HCT116 (cell line): ENCODE data around the gene FKBP15. TPM values are rescaled to one million over a fixed set of nuclear protein-coding genes. Genes with fewer than 3 reads are reported as not detected.
A peak's percentile ranks its signal among the peaks of the same experiment; 100 is the strongest.

Source experiments
- ATAC-seq: fragments of 200-7000 bp; cut with Tn5 transposase; 2 replicates; pipeline ENCODE4 v1.9.1; 2020; ENCODE audit warnings: mild to moderate bottlenecking, moderate library complexity
- BruUV-seq: library from RNA; stranded (reverse); fragments of 400-500 nt; replicated peaks from 2 replicates; lab custom pipeline; 2021; lab: Mats Ljungman, UMichigan
- CTCF ChIA-PET: fragments of 300-600 bp; sonication (Branson Sonifier 250); formaldehyde crosslinking; loops from one replicate; lab custom pipeline; 2021; ENCODE audit warnings: antibody characterized with exemption; lab: Charles Lee
- POLR2A ChIA-PET: fragments of 300-600, 350-600 bp; sonication (Branson Sonifier 250); formaldehyde crosslinking; loops from one replicate; lab custom pipeline; 2021; ENCODE audit warnings: antibody characterized with exemption; lab: Charles Lee
- RAD21 ChIA-PET, 2 experiments: fragments of 300-600 bp; sonication (Branson Sonifier 250); formaldehyde crosslinking; loops; one replicate each; lab custom pipeline; 2023; ENCODE audit warnings: low total read pairs in 2 of 2; ENCODE audit not compliant: uncharacterized antibody in 2 of 2, unreplicated experiment in 2 of 2, low non-redundant PET in 1 of 2; lab: Charles Lee
- DNase-seq: peaks from one replicate; pipeline ENCODE4 v3.0.0-alpha.2; 2010; ENCODE audit warnings: low read depth, low spot score
- H2AFZ ChIP-seq: fragments of 200-600 bp; shearing (Covaris generic), sonication (generic); 2 replicates; pipeline ENCODE4 v1.6.1; 2017; ENCODE audit warnings: low read depth, mixed run types, mixed read lengths, antibody characterized with exemption, low read length; ENCODE audit not compliant: poor library complexity, severe bottlenecking
- H3K27ac ChIP-seq: 2 replicates; pipeline ENCODE4 v1.5.1; 2012; ENCODE audit warnings: low read depth, low read length
- H3K27me3 ChIP-seq: fragments of 200-600 bp; sonication (generic); 2 replicates; pipeline ENCODE4 v1.6.1; 2016; ENCODE audit warnings: mixed run types, low read length, mixed read lengths; ENCODE audit not compliant: insufficient read depth
- H3K36me3 ChIP-seq, 2 experiments: fragments of 200-500 bp in 1 of 2; fragments of 200-600 bp in 1 of 2; sonication (Bioruptor generic) in 1 of 2; sonication (generic) in 1 of 2; 2 replicates each; pipeline versions ENCODE4 v1.5.1 to v1.6.1; 2014 to 2016; ENCODE audit warnings: low read length in 2 of 2, inconsistent platforms in 1 of 2, mixed read lengths in 1 of 2, mixed run types in 1 of 2; ENCODE audit not compliant: insufficient read depth in 2 of 2, control insufficient read depth in 1 of 2
- H3K4me1 ChIP-seq, 2 experiments: fragments of 200-600 bp in 1 of 2; sonication (generic) in 1 of 2; 2 replicates each; pipeline versions ENCODE4 v1.5.1 to v1.6.1; 2012 to 2017; ENCODE audit warnings: low read length in 2 of 2, inconsistent platforms in 1 of 2, mild to moderate bottlenecking in 1 of 2, mixed read lengths in 1 of 2, mixed run types in 1 of 2, moderate library complexity in 1 of 2; ENCODE audit not compliant: insufficient read depth in 2 of 2, control insufficient read depth in 1 of 2
- H3K4me2 ChIP-seq: fragments of 200-600 bp; sonication (generic); 2 replicates; pipeline ENCODE4 v1.6.1; 2017; ENCODE audit warnings: mixed run types, low read length, mixed read lengths
- H3K4me3 ChIP-seq, 2 experiments: fragments of 200-600 bp in 1 of 2; sonication (generic) in 1 of 2; replicated peaks in 1 of 2; 2 replicates each; pipeline ENCODE4 v1.5.1; 2011 to 2016; ENCODE audit warnings: low read length in 2 of 2, control low read depth in 1 of 2, low read depth in 1 of 2, mild to moderate bottlenecking in 1 of 2, mixed read lengths in 1 of 2, mixed run types in 1 of 2
- H3K79me2 ChIP-seq: fragments of 200-600 bp; sonication (generic); 2 replicates; pipeline ENCODE4 v1.6.1; 2017; ENCODE audit warnings: mild to moderate bottlenecking, mixed run types, low read length, moderate library complexity, mixed read lengths; ENCODE audit not compliant: insufficient read depth
- H3K9ac ChIP-seq: fragments of 200-600 bp; sonication (generic); 2 replicates; pipeline ENCODE4 v1.6.1; 2016; ENCODE audit warnings: low read length, mixed read lengths
- H3K9me2 ChIP-seq: fragments of 200-600 bp; sonication (generic), shearing (Covaris generic); 2 replicates; pipeline ENCODE4 v1.6.1; 2017; ENCODE audit warnings: mixed run types, mild to moderate bottlenecking, moderate library complexity; ENCODE audit not compliant: insufficient read depth
- H3K9me3 ChIP-seq, 2 experiments: fragments of 200-500 bp in 1 of 2; fragments of 200-600 bp in 1 of 2; sonication (Bioruptor generic) in 1 of 2; sonication (generic) in 1 of 2; 2 replicates each; pipeline ENCODE4 v1.6.1; 2014 to 2017; ENCODE audit warnings: low read length in 2 of 2, mixed read lengths in 2 of 2, inconsistent platforms in 1 of 2, low read depth in 1 of 2, mild to moderate bottlenecking in 1 of 2, mixed run types in 1 of 2, moderate library complexity in 1 of 2; ENCODE audit not compliant: control insufficient read depth in 1 of 2, insufficient read depth in 1 of 2
- H4K20me1 ChIP-seq: fragments of 200-600 bp; sonication (generic), shearing (Covaris generic); 2 replicates; pipeline ENCODE4 v1.6.1; 2017; ENCODE audit warnings: mixed run types, mild to moderate bottlenecking, moderate library complexity; ENCODE audit not compliant: insufficient read depth
- ATF3 ChIP-seq: IDR thresholded peaks from 2 replicates; pipeline ENCODE4 v1.6.1; 2012
- JUND ChIP-seq: IDR thresholded peaks from 2 replicates; pipeline ENCODE4 v1.6.1; 2012
- POLR2AphosphoS5 ChIP-seq: IDR thresholded peaks from 2 replicates; pipeline ENCODE4 v1.6.1; 2011; ENCODE audit warnings: mild to moderate bottlenecking, low read depth, low read length, moderate library complexity
- RAD21 ChIP-seq: IDR thresholded peaks from 2 replicates; pipeline ENCODE4 v1.6.1; 2012; ENCODE audit warnings: low read depth, mild to moderate bottlenecking
- YY1 ChIP-seq: IDR thresholded peaks from 2 replicates; pipeline ENCODE4 v1.6.1; 2011; ENCODE audit warnings: low read length, low read depth, moderate library complexity, mild to moderate bottlenecking; ENCODE audit not compliant: insufficient replicate concordance; ENCODE audit errors: extremely low read depth
- ZFX ChIP-seq: fragments of 450-650 bp; IDR thresholded peaks from 2 replicates; pipeline ENCODE4 v1.6.1; 2017
- ZNF274 ChIP-seq: fragments of 200-500 bp; sonication (Bioruptor generic); IDR thresholded peaks from 2 replicates; pipeline ENCODE4 v1.6.1; 2014; ENCODE audit warnings: mild to moderate bottlenecking, low read depth, low read length, inconsistent platforms
- intact Hi-C: fragments of 100-400 bp; cut with micrococcal nuclease; formaldehyde crosslinking; loops from 2 replicates; pipeline ENCODE4 v1.10.0; 2022
- total RNA-seq: library from RNA; stranded (reverse); gene quantifications from one replicate; pipeline ENCODE4 v1.2.1, GENCODE V29; 2021; ENCODE audit not compliant: unreplicated experiment
- TF ChIP-seq, protein P1 (sequence below): IDR thresholded peaks from 2 replicates; pipeline ENCODE4 v1.6.1; 2012; ENCODE audit warnings: low read depth
- TF ChIP-seq, protein P2 (sequence below), 3 experiments: fragments of 200-600 bp in 1 of 3; sonication (generic) in 1 of 3; IDR thresholded peaks in 2 of 3; conservative IDR thresholded peaks in 1 of 3; 2 replicates each; pipeline ENCODE4 v1.5.1; 2012 to 2017; ENCODE audit warnings: low read depth in 2 of 3, low read length in 2 of 3, antibody characterized with exemption in 1 of 3, borderline replicate concordance in 1 of 3, control low read depth in 1 of 3, mild to moderate bottlenecking in 1 of 3, mixed read lengths in 1 of 3, mixed run types in 1 of 3, moderate library complexity in 1 of 3; ENCODE audit not compliant: insufficient read depth in 1 of 3

The FKBP15 gene
- total RNA-seq, 1 experiment from 2014 or later: 13.8 TPM

DNA sequence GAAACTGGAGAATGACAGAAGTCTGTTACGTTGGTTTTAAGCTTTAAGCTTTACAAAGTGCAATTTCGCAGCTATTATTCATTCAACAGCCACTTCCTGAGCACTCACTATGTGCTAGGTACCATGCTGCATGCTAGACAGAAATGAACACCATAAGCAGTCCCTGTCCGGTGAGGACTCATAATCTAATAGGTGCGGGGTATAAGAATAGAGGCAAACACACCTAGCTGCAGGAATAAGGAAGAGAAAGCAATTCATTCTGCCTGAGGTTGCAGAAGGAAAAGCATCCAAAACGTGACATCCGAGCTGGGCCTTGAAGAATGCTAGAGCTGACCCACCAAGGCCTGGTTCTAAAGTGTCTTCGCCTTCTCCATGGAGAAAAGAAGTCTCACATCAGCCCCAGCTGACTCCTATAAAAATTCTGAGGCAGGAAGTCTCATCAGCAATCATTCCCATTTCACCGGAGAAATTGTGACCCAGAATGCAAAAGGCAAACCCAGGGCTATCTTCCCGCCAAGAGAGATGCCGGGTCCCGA, 542 bp downstream of the FKBP15 start (continued):
- TF ChIP-seq, protein P1, sequence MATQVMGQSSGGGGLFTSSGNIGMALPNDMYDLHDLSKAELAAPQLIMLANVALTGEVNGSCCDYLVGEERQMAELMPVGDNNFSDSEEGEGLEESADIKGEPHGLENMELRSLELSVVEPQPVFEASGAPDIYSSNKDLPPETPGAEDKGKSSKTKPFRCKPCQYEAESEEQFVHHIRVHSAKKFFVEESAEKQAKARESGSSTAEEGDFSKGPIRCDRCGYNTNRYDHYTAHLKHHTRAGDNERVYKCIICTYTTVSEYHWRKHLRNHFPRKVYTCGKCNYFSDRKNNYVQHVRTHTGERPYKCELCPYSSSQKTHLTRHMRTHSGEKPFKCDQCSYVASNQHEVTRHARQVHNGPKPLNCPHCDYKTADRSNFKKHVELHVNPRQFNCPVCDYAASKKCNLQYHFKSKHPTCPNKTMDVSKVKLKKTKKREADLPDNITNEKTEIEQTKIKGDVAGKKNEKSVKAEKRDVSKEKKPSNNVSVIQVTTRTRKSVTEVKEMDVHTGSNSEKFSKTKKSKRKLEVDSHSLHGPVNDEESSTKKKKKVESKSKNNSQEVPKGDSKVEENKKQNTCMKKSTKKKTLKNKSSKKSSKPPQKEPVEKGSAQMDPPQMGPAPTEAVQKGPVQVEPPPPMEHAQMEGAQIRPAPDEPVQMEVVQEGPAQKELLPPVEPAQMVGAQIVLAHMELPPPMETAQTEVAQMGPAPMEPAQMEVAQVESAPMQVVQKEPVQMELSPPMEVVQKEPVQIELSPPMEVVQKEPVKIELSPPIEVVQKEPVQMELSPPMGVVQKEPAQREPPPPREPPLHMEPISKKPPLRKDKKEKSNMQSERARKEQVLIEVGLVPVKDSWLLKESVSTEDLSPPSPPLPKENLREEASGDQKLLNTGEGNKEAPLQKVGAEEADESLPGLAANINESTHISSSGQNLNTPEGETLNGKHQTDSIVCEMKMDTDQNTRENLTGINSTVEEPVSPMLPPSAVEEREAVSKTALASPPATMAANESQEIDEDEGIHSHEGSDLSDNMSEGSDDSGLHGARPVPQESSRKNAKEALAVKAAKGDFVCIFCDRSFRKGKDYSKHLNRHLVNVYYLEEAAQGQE: no peak
- TF ChIP-seq, protein P2, sequence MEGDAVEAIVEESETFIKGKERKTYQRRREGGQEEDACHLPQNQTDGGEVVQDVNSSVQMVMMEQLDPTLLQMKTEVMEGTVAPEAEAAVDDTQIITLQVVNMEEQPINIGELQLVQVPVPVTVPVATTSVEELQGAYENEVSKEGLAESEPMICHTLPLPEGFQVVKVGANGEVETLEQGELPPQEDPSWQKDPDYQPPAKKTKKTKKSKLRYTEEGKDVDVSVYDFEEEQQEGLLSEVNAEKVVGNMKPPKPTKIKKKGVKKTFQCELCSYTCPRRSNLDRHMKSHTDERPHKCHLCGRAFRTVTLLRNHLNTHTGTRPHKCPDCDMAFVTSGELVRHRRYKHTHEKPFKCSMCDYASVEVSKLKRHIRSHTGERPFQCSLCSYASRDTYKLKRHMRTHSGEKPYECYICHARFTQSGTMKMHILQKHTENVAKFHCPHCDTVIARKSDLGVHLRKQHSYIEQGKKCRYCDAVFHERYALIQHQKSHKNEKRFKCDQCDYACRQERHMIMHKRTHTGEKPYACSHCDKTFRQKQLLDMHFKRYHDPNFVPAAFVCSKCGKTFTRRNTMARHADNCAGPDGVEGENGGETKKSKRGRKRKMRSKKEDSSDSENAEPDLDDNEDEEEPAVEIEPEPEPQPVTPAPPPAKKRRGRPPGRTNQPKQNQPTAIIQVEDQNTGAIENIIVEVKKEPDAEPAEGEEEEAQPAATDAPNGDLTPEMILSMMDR (IDR thresholded peaks at IDR 0.05 in 2 of 3, conservative IDR thresholded peaks at IDR 0.05 in 1 of 3; ENCODE audit: borderline replicate concordance in 1 of 3, insufficient read depth in 1 of 3, low read depth in 2 of 3, low read length in 2 of 3): no peak

DNA sequence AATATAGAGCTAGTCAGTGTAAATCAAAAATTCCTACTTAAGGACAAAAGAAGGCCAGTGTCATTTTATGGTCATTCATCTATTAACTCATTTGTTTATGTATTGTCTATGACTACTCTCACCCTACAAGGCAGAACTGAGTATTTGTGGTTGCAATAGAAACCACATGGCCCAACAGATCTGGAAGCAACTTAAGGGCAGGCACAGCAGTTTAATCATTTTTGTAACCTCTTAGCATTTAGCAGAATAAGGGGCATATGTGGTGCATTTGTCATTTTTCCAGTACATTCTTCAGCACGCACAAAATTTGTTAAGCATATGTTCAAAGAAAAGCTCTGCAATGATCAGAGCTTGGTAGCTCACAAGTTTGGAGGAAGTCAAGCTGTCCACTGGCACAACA, 1.1 kb downstream of the FKBP15 start:
- H3K79me2 ChIP-seq: peaks cover 73% of the 10 kb centered on the region
- ChIA-PET CTCF (no interaction called here), POLR2A (interaction anchor here (2.5 kb wide), 1 partner anchor 55 kb away, joined by 11 read pairs; the partner anchor contains the start of genes CDC26 and PRPF4), RAD21 (no interaction called here)
- DNase-seq (no peak), ATAC-seq (no peak)
- peaks cover 2 to 25% of the 10 kb centered on the region in 2 experiments; a peak in 3 of 4 replicates for H3K4me1 ChIP-seq
- no TSS peak for BruUV-seq
- no peaks in the 10 kb centered on the region for H3K9me3 ChIP-seq
- H3K27ac ChIP-seq: no peak overlapping the region
- no peak for TF ChIP-seq ZFX
- no peak for TF ChIP-seq RAD21
- no peak for TF ChIP-seq ATF3
- no peak for TF ChIP-seq YY1
- TF ChIP-seq POLR2AphosphoS5: no peak
- TF ChIP-seq ZNF274: no peak
- no peak for TF ChIP-seq JUND
- H3K36me3 ChIP-seq: no peaks in the 10 kb centered on the region
- H3K4me2 ChIP-seq: peak overlapping the region; percentile 92
- H4K20me1 ChIP-seq: no peaks in the 10 kb centered on the region
- no peaks in the 10 kb centered on the region for H3K9me2 ChIP-seq
- peak overlapping the region; percentile 81 to 84 for H3K4me3 ChIP-seq
- H2AFZ ChIP-seq: no peak overlapping the region
- no peaks in the 10 kb centered on the region for H3K27me3 ChIP-seq
- intact Hi-C loops: loop anchor here (5.0 kb wide), 1 partner anchor 68 kb away; the partner anchor contains the start of gene SLC31A2
- H3K9ac ChIP-seq: peak overlapping the region; percentile 91
